Spinal cord (tissue), 10 donors: ENCODE measurements around the gene MTHFSD. TPM values are rescaled to one million over a fixed set of nuclear protein-coding genes. Genes with fewer than 3 reads are reported as not detected.

Experiments
- DNase-seq, 6 donors: peaks; one replicate each; pipeline versions ENCODE4 v3.0.0 to v3.0.0-alpha.2; 2013 to 2015; ENCODE audit warnings: low spot score in 6 of 6, low read depth in 4 of 6
- H3K27ac ChIP-seq: one replicate; pipeline ENCODE4 v1.5.1; 2013; ENCODE audit warnings: low read depth, low read length, control low read depth
- H3K27me3 ChIP-seq: one replicate; pipeline ENCODE4 v1.6.1; 2013; ENCODE audit warnings: low read length; ENCODE audit not compliant: control insufficient read depth, insufficient read depth
- H3K36me3 ChIP-seq: one replicate; pipeline ENCODE4 v1.6.1; 2013; ENCODE audit warnings: low read length; ENCODE audit not compliant: control insufficient read depth, insufficient read depth
- H3K4me1 ChIP-seq: one replicate; pipeline ENCODE4 v1.6.1; 2013; ENCODE audit warnings: low read length; ENCODE audit not compliant: control insufficient read depth, insufficient read depth
- H3K4me3 ChIP-seq: one replicate; pipeline ENCODE4 v1.5.1; 2013; ENCODE audit warnings: low read depth, low read length, control low read depth
- H3K9me3 ChIP-seq: one replicate; pipeline ENCODE4 v1.6.1; 2013; ENCODE audit warnings: low read length; ENCODE audit not compliant: control insufficient read depth, insufficient read depth
- WGBS: methylation state at CpG from one replicate; pipeline ENCODE4 v1.1.5; 2013; ENCODE audit warnings: missing lambda C conversion rate; ENCODE audit not compliant: insufficient coverage; 5-methylcytosine and 5-hydroxymethylcytosine counted together
- polyA plus RNA-seq, 2 donors: library from polyadenylated mRNA; unstranded; fragments of 120-200 nt; gene quantifications; one replicate each; pipeline ENCODE4 v1.2.1, GENCODE V29; 2013; ENCODE audit not compliant: insufficient read length in 2 of 2
- total RNA-seq, 2 donors: library from RNA; depleted of rRNA in 1 of 2; stranded (reverse); fragments of 120-200 nt in 1 of 2; fragments of >200 nt in 1 of 2; gene quantifications; one replicate each; pipeline versions ENCODE4 v1.2.3 to v1.2.4, GENCODE V29; 2013 to 2014
- donor health status: healthy.

MTHFSD gene
- total and polyA plus RNA-seq, 4 donors, result 16.2 to 20.6 (median 19.5) TPM

GRCh38 chr16:86572041-86572521 is 17.0 kb upstream of the MTHFSD start:
- peak overlapping the region; percentile 56 for H3K4me3 ChIP-seq
- peaks cover 26% of the 10 kb centered on the region for H3K4me1 ChIP-seq
- no peaks in the 10 kb centered on the region for H3K9me3 ChIP-seq
- WGBS, result 32% methylated on average over 12 of the region's 12 CpGs
- peak overlapping the region; percentile 44 for H3K27ac ChIP-seq
- no peak for DNase-seq
- H3K27me3 ChIP-seq, result peaks cover 94% of the 10 kb centered on the region
- H3K36me3 ChIP-seq, result no peaks in the 10 kb centered on the region

GRCh38 chr16:86571530-86571915 is 16.5 kb upstream of the MTHFSD start:
- DNase-seq, result no peak
- 24% methylated on average over 10 of the region's 10 CpGs for WGBS
- Histone ChIP-seq H3K27ac (peak overlapping the region; percentile 8), H3K36me3 (no peaks in the 10 kb centered on the region), H3K9me3 (no peaks in the 10 kb centered on the region), H3K4me3 (peak overlapping the region; percentile 56), H3K4me1 (peaks cover 21% of the 10 kb centered on the region), H3K27me3 (peaks cover 92% of the 10 kb centered on the region)

GRCh38 chr16:86570558-86571529 is 15.8 kb upstream of the MTHFSD start:
- Histone ChIP-seq H3K27me3 (peaks cover 92% of the 10 kb centered on the region), H3K9me3 (no peaks in the 10 kb centered on the region), H3K27ac (peak overlapping the region; percentile 64), H3K36me3 (no peaks in the 10 kb centered on the region), H3K4me1 (peaks cover 15% of the 10 kb centered on the region), H3K4me3 (peak overlapping the region; percentile 56)
- WGBS, result 18% methylated on average over 19 of the region's 28 CpGs
- DNase-seq, result peak in 1 of 6 donors; percentile 16

- peak overlapping the region; percentile 56 for H3K4me3 ChIP-seq
- WGBS, result 0% methylated on average over 4 of the region's 13 CpGs
- no peaks in the 10 kb centered on the region for H3K9me3 ChIP-seq
- H3K27me3 ChIP-seq, result peaks cover 92% of the 10 kb centered on the region
- peak in 1 of 6 donors; percentile 7 for DNase-seq
- H3K27ac ChIP-seq, result peak overlapping the region; percentile 64
- H3K4me1 ChIP-seq, result peaks cover 8% of the 10 kb centered on the region
- H3K36me3 ChIP-seq, result no peaks in the 10 kb centered on the region
Measured at GRCh38 chr16:86569701-86570447, 14.8 kb upstream of the MTHFSD start.

- Histone ChIP-seq H3K27ac (peak overlapping the region; percentile 73), H3K4me1 (peaks cover 10% of the 10 kb centered on the region), H3K36me3 (no peaks in the 10 kb centered on the region), H3K4me3 (peak overlapping the region; percentile 56), H3K27me3 (peaks cover 92% of the 10 kb centered on the region), H3K9me3 (no peaks in the 10 kb centered on the region)
- no peak for DNase-seq
- 2% methylated on average over 27 of the region's 33 CpGs for WGBS
Measured at GRCh38 chr16:86568677-86569623, 13.9 kb upstream of the MTHFSD start.

- peak in 1 of 6 donors; percentile 27 for DNase-seq
- Histone ChIP-seq H3K4me3 (peak overlapping the region; percentile 56), H3K9me3 (no peaks in the 10 kb centered on the region), H3K36me3 (no peaks in the 10 kb centered on the region), H3K27ac (peak overlapping the region; percentile 80), H3K4me1 (peaks cover 18% of the 10 kb centered on the region), H3K27me3 (peaks cover 87% of the 10 kb centered on the region)
- WGBS, result under 1% methylated on average over 115 of the region's 116 CpGs
Measured at GRCh38 chr16:86567701-86568581, 12.9 kb upstream of the MTHFSD start.

- H3K27me3 ChIP-seq, result peaks cover 81% of the 10 kb centered on the region
- H3K27ac ChIP-seq, result peak overlapping the region; percentile 80
- H3K36me3 ChIP-seq, result no peaks in the 10 kb centered on the region
- H3K4me1 ChIP-seq, result peaks cover 19% of the 10 kb centered on the region
- H3K4me3 ChIP-seq, result peak overlapping the region; percentile 53
- DNase-seq, result peak in 1 of 6 donors; percentile 57
- no peaks in the 10 kb centered on the region for H3K9me3 ChIP-seq
- under 1% methylated on average over 88 of the region's 88 CpGs for WGBS
Measured at GRCh38 chr16:86566966-86567700, 12.1 kb upstream of the MTHFSD start.

GRCh38 chr16:86566601-86566965 is 11.5 kb upstream of the MTHFSD start, which contains the start of gene FOXC2:
FOXC2 (plus strand) TSS chr16:86566829; CDS start chr16:86567336, 507 bp downstream.
- H3K4me3 ChIP-seq, result peak within 1 kb of the TSS; percentile 53
- H3K9me3 ChIP-seq, result no peaks in the 10 kb centered on the region
- H3K27me3 ChIP-seq, result peaks cover 75% of the 10 kb centered on the region
- H3K4me1 ChIP-seq, result peaks cover 19% of the 10 kb centered on the region
- H3K27ac ChIP-seq, result peak within 1 kb of the TSS; percentile 80
- DNase-seq, result peak in 3 of 6 donors; percentile 54 to 92 (median 85)
- under 1% methylated on average over 30 of the region's 30 CpGs for WGBS
- no peaks in the 10 kb centered on the region for H3K36me3 ChIP-seq
